ENCODE measurements around the gene CENPV. TPM values are rescaled to one million over a fixed set of nuclear protein-coding genes. Genes with fewer than 3 reads are reported as not detected.
A peak's percentile ranks its signal among the peaks of the same experiment; 100 is the strongest.

Gene CENPV
- total RNA-seq, 2 experiments from 2014 or later: 18.5 to 19.4 TPM

- TF ChIP-seq, protein P1, sequence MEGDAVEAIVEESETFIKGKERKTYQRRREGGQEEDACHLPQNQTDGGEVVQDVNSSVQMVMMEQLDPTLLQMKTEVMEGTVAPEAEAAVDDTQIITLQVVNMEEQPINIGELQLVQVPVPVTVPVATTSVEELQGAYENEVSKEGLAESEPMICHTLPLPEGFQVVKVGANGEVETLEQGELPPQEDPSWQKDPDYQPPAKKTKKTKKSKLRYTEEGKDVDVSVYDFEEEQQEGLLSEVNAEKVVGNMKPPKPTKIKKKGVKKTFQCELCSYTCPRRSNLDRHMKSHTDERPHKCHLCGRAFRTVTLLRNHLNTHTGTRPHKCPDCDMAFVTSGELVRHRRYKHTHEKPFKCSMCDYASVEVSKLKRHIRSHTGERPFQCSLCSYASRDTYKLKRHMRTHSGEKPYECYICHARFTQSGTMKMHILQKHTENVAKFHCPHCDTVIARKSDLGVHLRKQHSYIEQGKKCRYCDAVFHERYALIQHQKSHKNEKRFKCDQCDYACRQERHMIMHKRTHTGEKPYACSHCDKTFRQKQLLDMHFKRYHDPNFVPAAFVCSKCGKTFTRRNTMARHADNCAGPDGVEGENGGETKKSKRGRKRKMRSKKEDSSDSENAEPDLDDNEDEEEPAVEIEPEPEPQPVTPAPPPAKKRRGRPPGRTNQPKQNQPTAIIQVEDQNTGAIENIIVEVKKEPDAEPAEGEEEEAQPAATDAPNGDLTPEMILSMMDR (IDR thresholded peaks at IDR 0.05): no peak
- CTCF ChIA-PET: interaction anchor here (3.0 kb wide), 1 partner anchor 14 kb away, joined by 18 read pairs; no protein-coding TSS in a partner anchor
- peak overlapping the region; percentile 44 for H3K27ac Mint-ChIP-seq
- H3K4me1 Mint-ChIP-seq (ENCODE audit: low read depth): peaks cover 24% of the 10 kb centered on the region
- Histone ChIP-seq H3K9me3 (ENCODE audit: control insufficient read depth in 1 of 2, insufficient read depth in 1 of 2, low read length in 2 of 2) (no peaks in the 10 kb centered on the region), H3K27ac (ENCODE audit: low read depth in 1 of 2, low read length in 2 of 2) (no peak overlapping the region), H3K36me3 (ENCODE audit: insufficient read depth, low read length) (peaks cover 13% of the 10 kb centered on the region), H3K4me3 (ENCODE audit: low read length) (no peak overlapping the region), H3K4me1 (ENCODE audit: insufficient read depth, low read length) (peaks cover 21% of the 10 kb centered on the region), H3K27me3 (ENCODE audit: control insufficient read depth in 1 of 2, insufficient read depth in 2 of 2, low read length in 2 of 2) (no peaks in the 10 kb centered on the region)
- peaks cover 25% of the 10 kb centered on the region for H3K36me3 Mint-ChIP-seq (ENCODE audit: low read depth)
- DNase-seq (no peak), ATAC-seq (ENCODE audit: poor library complexity) (no peak)
- no peaks in the 10 kb centered on the region for H3K9me3 Mint-ChIP-seq
- no peak overlapping the region for H3K4me3 Mint-ChIP-seq
- POLR2A ChIA-PET: no interaction called here
- H3K27me3 Mint-ChIP-seq: peaks cover 4% of the 10 kb centered on the region
- intact Hi-C loops (cut with DNase I, micrococcal nuclease): loop anchor here in 1 of 2 experiments (5.0 kb wide), 1 partner anchor 209 kb away; no protein-coding TSS in a partner anchor
Measured at GRCh38 chr17:16377941-16378341, 24.7 kb upstream of the CENPV start.

DNA sequence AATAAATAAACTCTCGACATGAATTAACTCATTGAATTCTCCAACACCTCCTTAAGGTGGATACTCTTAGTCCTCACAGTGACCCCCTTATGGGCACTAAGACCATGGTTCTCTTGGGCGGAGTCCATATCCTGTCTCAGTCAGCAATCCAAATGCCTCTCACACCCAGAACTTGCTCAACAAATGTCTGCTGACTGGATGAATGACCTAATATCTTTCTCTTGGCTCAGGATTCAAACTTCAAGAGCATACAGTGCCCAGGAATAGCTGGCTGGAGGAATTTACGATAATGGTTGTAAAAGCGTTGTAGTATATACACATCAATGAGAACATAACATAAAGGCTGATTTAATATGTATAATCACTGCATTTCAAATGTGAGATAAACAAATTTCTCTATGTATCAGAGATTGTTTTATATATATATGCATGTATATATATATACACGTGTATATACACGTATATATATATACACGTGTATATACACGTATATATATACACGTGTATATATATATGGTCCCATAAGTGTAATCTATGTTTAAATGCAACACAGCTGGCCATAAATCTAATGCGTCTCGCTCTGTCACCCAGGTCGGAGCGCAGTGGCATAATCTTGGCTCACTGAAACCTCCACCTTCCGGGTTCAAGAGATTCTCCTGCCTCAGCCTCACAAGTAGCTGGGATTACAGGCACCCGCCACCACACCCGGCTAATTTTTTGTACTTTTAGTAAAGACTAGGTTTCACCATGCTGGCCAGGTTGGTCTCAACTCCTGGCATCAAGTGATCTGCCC lies 21.1 kb upstream of the CENPV start:
- no peaks in the 10 kb centered on the region for H3K36me3 ChIP-seq (ENCODE audit: insufficient read depth, low read length)
- H3K4me1 ChIP-seq (ENCODE audit: insufficient read depth, low read length): no peaks in the 10 kb centered on the region
- Mint-ChIP-seq H3K36me3 (ENCODE audit: low read depth) (no peaks in the 10 kb centered on the region), H3K4me1 (ENCODE audit: low read depth) (no peaks in the 10 kb centered on the region), H3K27me3 (no peaks in the 10 kb centered on the region), H3K9me3 (no peaks in the 10 kb centered on the region), H3K27ac (no peak overlapping the region), H3K4me3 (no peak overlapping the region)
- POLR2A ChIA-PET: no interaction called here
- CTCF ChIA-PET: interaction anchor here (1.1 to 2.9 kb wide), 2 partner anchors 10 to 210 kb away, joined by 3 to 8 read pairs; no protein-coding TSS in a partner anchor
- no peaks in the 10 kb centered on the region for H3K27me3 ChIP-seq (ENCODE audit: control insufficient read depth in 1 of 2, insufficient read depth in 2 of 2, low read length in 2 of 2)
- TF ChIP-seq, protein P1 (IDR thresholded peaks at IDR 0.05): no peak
- H3K4me3 ChIP-seq (ENCODE audit: low read length): no peak overlapping the region
- intact Hi-C loops (cut with DNase I, micrococcal nuclease): no loop called here
- ATAC-seq (ENCODE audit: poor library complexity) (no peak), DNase-seq (no peak)
- H3K9me3 ChIP-seq (ENCODE audit: control insufficient read depth in 1 of 2, insufficient read depth in 1 of 2, low read length in 2 of 2): no peaks in the 10 kb centered on the region
- H3K27ac ChIP-seq (ENCODE audit: low read depth in 1 of 2, low read length in 2 of 2): no peak overlapping the region

GRCh38 chr17:16371742-16372141 lies 18.5 kb upstream of the CENPV start:
- no peak for ATAC-seq (ENCODE audit: poor library complexity)

More at GRCh38 chr17:16371742-16372141, 18.5 kb upstream of the CENPV start:
- no peaks in the 10 kb centered on the region for H3K9me3 ChIP-seq (ENCODE audit: control insufficient read depth in 1 of 2, insufficient read depth in 1 of 2, low read length in 2 of 2)
- ChIA-PET POLR2A (no interaction called here), CTCF (interaction anchor here (2.9 kb wide), 1 partner anchor 8 kb away, joined by 8 read pairs; no protein-coding TSS in a partner anchor)
- Mint-ChIP-seq H3K36me3 (ENCODE audit: low read depth) (no peaks in the 10 kb centered on the region), H3K27ac (no peak overlapping the region), H3K9me3 (no peaks in the 10 kb centered on the region), H3K27me3 (no peaks in the 10 kb centered on the region), H3K4me1 (ENCODE audit: low read depth) (no peaks in the 10 kb centered on the region), H3K4me3 (no peak overlapping the region)
- no peak overlapping the region for H3K27ac ChIP-seq (ENCODE audit: low read depth in 1 of 2, low read length in 2 of 2)
- intact Hi-C loops (cut with DNase I, micrococcal nuclease): no loop called here
- DNase-seq: no peak
- no peak overlapping the region for H3K4me3 ChIP-seq (ENCODE audit: low read length)
- H3K4me1 ChIP-seq (ENCODE audit: insufficient read depth, low read length): no peaks in the 10 kb centered on the region
- H3K36me3 ChIP-seq (ENCODE audit: insufficient read depth, low read length): no peaks in the 10 kb centered on the region
- TF ChIP-seq, protein P1 (IDR thresholded peaks at IDR 0.05): no peak
- H3K27me3 ChIP-seq (ENCODE audit: control insufficient read depth in 1 of 2, insufficient read depth in 2 of 2, low read length in 2 of 2): no peaks in the 10 kb centered on the region

Data from CD4-positive, alpha-beta T cell (primary cell).